Nephron (organoid): ENCODE results near the gene PSMD6.

Experiments used
- H3K27ac Mint-ChIP-seq, 3 experiments: 2 replicates each; pipeline ENCODE4 v1.8.0; 2020; ENCODE audit warnings: mixed read lengths in 3 of 3, mild to moderate bottlenecking in 2 of 3, moderate library complexity in 1 of 3
- H3K27me3 Mint-ChIP-seq: 2 replicates; pipeline ENCODE4 v1.8.0; 2021; ENCODE audit warnings: low read depth, mild to moderate bottlenecking, moderate library complexity, mixed read lengths
- H3K36me3 Mint-ChIP-seq: 2 replicates; pipeline ENCODE4 v1.8.0; 2020; ENCODE audit warnings: low read depth, mixed read lengths
- H3K4me1 Mint-ChIP-seq: 2 replicates; pipeline ENCODE4 v1.8.0; 2020; ENCODE audit warnings: mixed read lengths
- H3K4me3 Mint-ChIP-seq, 3 experiments: 2 replicates each; pipeline ENCODE4 v1.8.0; 2020; ENCODE audit warnings: mild to moderate bottlenecking in 3 of 3, mixed read lengths in 3 of 3, moderate library complexity in 2 of 3
- H3K9me3 Mint-ChIP-seq: 2 replicates; pipeline ENCODE4 v1.8.0; 2020; ENCODE audit warnings: mixed read lengths
- TF ChIP-seq, protein P1 (sequence below), 3 experiments: fragments of 200-600 bp; sonication (generic); IDR thresholded peaks; one replicate each; pipeline ENCODE4 v1.5.0; 2021; ENCODE audit warnings: antibody characterized with exemption in 3 of 3; ENCODE audit not compliant: unreplicated experiment in 3 of 3

The PSMD6 gene

DNA sequence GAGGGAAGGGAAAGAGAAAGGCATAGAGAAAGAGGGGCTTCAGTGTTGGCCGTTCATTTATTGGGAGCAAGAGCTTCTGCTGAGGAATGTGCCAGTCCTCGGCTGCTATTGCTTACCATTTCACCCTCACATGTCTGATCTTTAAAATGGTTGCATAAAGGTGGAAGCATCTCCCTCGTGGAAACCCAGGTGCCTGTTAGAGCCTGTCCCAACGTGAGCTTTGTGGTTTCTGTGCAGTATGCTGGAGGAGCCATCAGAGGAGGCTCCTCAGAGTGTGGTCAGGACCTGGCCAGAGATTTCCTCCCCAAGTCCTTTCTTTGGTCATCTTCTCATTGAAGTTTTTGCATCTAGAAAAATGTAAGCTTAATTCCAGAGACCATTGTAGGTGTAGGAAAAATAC is 34.4 kb downstream of the PSMD6 start:
- peaks cover 56% of the 10 kb centered on the region for H3K36me3 Mint-ChIP-seq
- no peaks in the 10 kb centered on the region for H3K4me1 Mint-ChIP-seq
- no peak overlapping the region for H3K4me3 Mint-ChIP-seq
- TF ChIP-seq, protein P1, sequence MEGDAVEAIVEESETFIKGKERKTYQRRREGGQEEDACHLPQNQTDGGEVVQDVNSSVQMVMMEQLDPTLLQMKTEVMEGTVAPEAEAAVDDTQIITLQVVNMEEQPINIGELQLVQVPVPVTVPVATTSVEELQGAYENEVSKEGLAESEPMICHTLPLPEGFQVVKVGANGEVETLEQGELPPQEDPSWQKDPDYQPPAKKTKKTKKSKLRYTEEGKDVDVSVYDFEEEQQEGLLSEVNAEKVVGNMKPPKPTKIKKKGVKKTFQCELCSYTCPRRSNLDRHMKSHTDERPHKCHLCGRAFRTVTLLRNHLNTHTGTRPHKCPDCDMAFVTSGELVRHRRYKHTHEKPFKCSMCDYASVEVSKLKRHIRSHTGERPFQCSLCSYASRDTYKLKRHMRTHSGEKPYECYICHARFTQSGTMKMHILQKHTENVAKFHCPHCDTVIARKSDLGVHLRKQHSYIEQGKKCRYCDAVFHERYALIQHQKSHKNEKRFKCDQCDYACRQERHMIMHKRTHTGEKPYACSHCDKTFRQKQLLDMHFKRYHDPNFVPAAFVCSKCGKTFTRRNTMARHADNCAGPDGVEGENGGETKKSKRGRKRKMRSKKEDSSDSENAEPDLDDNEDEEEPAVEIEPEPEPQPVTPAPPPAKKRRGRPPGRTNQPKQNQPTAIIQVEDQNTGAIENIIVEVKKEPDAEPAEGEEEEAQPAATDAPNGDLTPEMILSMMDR (IDR thresholded peaks at IDR 0.05; ENCODE audit: unreplicated experiment in 3 of 3) = no peak
- H3K9me3 Mint-ChIP-seq = no peaks in the 10 kb centered on the region
- peaks cover 3% of the 10 kb centered on the region for H3K27me3 Mint-ChIP-seq
- H3K27ac Mint-ChIP-seq = no peak overlapping the region

DNA sequence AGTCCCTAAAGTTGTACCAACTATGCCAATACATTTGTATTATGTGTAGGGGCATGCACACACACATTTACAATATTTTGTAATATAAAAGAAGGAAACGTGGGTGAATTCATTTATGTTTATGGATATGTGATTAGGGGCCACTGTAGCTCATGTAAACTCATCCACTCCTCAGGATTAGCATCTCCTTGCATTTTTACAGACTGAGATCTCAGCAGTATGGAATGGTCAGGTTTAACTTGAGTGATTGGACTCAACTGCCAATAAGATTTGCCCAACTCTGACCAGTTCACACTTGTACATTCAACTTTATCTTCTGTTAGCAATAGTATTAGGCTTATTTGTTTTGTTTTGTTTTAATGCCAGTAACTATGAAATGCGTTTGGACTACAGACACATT is 36.5 kb downstream of the PSMD6 start:
- Mint-ChIP-seq H3K4me1 (no peaks in the 10 kb centered on the region), H3K4me3 (no peak overlapping the region), H3K9me3 (no peaks in the 10 kb centered on the region), H3K27ac (no peak overlapping the region), H3K27me3 (peaks cover 3% of the 10 kb centered on the region), H3K36me3 (peaks cover 54% of the 10 kb centered on the region)
- TF ChIP-seq, protein P1 (IDR thresholded peaks at IDR 0.05; ENCODE audit: unreplicated experiment in 3 of 3) = no peak

DNA sequence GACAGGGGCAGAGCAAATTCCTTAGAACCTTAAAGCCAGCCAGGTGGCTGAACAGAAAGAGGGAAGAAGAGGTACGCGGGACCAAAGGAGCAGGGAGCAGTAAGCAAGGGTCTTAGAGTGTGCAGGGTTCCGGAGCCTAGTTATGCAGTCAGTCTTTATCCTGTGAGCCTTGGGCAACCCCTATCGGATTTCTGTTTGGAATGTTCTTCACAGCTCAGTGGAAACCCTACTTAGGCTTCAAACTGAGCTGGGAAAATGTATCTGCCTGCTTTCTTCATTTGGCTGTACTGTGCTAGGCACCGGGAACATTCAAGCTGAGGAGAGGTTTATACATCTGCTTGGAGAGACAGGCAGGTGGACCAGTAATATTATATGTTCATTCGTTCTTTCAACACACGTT is 37.1 kb downstream of the PSMD6 start:
- Mint-ChIP-seq H3K4me3 (no peak overlapping the region), H3K36me3 (peaks cover 50% of the 10 kb centered on the region), H3K27me3 (peaks cover 3% of the 10 kb centered on the region), H3K27ac (no peak overlapping the region), H3K9me3 (no peaks in the 10 kb centered on the region), H3K4me1 (no peaks in the 10 kb centered on the region)
- TF ChIP-seq, protein P1 (IDR thresholded peaks at IDR 0.05; ENCODE audit: unreplicated experiment in 3 of 3) = peak in 1 of 3 experiments; percentile 24

DNA sequence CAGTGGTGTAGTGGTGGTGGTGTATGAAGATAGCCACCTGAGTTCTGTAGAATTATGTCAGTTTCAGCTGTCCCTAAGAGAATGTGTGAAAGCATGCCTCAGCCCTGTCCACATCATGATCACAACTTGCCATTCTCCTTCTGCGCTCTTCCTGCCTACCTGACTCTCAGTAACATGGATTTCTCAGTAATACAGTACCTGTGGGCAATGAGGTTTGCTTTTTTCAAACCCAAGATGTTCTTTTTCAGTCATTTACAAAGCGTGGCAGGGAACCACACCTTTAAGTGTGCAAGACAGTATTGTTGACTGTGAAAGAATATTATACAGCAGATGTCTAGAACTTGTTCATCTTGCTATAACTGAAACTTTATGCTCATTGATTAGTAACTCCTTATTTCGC is 38.9 kb downstream of the PSMD6 start:
- Mint-ChIP-seq H3K27me3 (no peaks in the 10 kb centered on the region), H3K4me1 (peaks cover under 1% of the 10 kb centered on the region), H3K36me3 (peaks cover 41% of the 10 kb centered on the region), H3K4me3 (no peak overlapping the region), H3K9me3 (no peaks in the 10 kb centered on the region), H3K27ac (no peak overlapping the region)
- TF ChIP-seq, protein P1 (IDR thresholded peaks at IDR 0.05; ENCODE audit: unreplicated experiment in 3 of 3) = no peak

DNA sequence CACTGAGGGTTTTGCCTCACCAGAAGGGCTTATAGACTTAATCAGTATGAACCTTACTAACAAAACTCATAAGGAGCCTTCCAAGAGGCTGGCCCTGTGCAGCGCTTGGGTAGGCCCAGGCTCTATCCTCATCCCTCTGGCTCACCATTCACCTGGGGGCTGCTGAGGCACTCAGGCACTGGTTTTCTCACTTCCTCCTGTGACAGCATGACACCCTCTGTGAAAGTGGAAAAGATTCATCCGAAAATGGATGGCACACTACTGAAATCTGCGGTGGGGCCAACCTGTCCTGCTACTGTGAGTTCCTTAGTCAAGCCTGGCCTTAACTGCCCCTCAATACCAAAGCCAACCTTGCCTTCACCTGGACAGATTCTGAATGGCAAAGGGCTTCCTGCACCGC is 41.3 kb downstream of the PSMD6 start:
- H3K27ac Mint-ChIP-seq = no peak overlapping the region
- no peaks in the 10 kb centered on the region for H3K9me3 Mint-ChIP-seq
- no peak overlapping the region for H3K4me3 Mint-ChIP-seq
- peaks cover 35% of the 10 kb centered on the region for H3K36me3 Mint-ChIP-seq
- peaks cover 10% of the 10 kb centered on the region for H3K4me1 Mint-ChIP-seq
- TF ChIP-seq, protein P1 (IDR thresholded peaks at IDR 0.05; ENCODE audit: unreplicated experiment in 3 of 3) = no peak
- no peaks in the 10 kb centered on the region for H3K27me3 Mint-ChIP-seq

DNA sequence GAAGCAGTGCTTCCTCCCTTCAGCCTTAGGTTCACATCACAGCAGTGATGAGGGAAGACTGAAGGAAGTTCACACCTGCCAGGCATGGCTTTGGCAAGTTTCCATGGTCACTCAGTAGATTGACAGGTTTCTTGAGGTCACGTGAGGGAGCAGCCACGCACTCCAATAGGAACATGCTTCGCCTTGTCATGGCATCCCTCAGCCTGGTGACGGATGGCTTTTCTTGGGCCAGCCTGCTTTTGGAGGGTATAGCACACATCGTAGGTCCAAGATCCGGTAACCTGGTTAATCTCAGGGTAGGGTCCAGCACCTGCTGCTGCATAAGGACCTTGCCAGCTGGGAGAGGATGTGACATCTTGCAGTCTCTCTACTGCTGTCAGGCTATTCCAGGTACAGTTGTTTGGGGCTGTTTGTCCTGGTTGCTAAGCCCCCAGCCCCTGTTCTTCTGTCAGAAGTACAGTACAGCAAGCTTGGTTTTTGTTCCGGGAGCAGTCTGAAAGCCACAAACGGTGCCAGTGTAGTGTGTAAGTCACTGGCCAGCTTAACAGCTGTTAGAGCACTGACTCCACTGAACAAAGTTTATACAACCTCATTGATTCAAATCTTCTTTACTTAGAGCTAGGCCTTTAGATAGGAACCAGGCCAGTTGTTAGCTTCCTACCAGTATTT is 42.3 kb downstream of the PSMD6 start:
- Mint-ChIP-seq H3K27ac (no peak overlapping the region), H3K9me3 (no peaks in the 10 kb centered on the region), H3K4me1 (peaks cover 11% of the 10 kb centered on the region), H3K4me3 (no peak overlapping the region), H3K36me3 (peaks cover 33% of the 10 kb centered on the region), H3K27me3 (no peaks in the 10 kb centered on the region)
- TF ChIP-seq, protein P1 (IDR thresholded peaks at IDR 0.05; ENCODE audit: unreplicated experiment in 3 of 3) = no peak
